Glomerular visceral epithelial cell (primary cell): Measurements from ENCODE around the gene PEMT.

Experiments
- DNase-seq: peaks from one replicate; pipeline ENCODE4 v3.0.0-alpha.2; 2016; ENCODE audit errors: extremely low spot score

Gene PEMT

DNA sequence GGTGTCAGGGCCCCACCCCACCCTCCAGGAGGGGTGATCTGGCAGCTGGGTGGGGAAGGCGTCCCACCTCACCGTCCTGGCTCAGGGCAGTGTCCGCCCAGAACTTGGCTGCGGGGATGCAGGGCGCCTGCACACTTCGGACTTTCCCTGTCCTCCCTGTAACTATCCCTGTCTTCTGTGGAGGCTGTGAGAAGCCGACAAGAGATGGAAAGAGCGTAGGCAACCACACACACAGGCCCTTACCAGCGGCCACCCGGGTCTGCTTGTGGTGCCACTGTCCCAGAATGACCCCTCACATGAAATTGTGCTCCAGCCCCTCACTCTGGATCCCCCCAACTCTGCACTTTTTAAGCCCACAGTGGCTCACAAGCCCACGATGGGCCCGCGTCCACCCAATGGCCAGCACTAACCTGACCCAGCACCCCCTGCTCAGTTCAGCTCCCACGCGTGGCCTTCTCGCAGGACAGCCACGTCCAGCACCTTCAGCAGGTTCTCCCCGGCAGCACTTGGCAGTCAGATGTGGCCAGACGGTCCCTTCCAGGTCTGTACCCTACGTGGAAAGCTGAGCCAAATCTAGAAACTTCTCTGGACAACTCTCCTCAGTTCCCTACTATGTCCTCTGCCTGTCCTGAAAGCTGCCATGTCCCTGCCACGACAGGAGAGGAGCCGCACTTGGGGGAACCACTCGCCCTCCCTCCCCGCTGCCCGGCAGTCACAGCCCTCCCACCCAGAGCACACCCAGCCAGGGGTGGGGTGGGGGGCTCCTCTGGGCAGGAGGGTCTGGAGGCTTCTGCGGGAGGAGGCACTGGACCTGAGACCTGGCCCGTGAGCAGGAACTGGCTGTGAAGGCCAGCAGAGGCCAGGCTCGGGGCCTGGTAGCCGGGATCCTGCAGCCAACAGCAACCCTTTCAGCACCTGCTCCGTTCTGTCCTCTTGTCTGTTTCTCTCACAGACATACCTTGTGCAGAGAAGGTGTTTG, 38.0 kb downstream of the PEMT start:
- DNase-seq: no peak

DNA sequence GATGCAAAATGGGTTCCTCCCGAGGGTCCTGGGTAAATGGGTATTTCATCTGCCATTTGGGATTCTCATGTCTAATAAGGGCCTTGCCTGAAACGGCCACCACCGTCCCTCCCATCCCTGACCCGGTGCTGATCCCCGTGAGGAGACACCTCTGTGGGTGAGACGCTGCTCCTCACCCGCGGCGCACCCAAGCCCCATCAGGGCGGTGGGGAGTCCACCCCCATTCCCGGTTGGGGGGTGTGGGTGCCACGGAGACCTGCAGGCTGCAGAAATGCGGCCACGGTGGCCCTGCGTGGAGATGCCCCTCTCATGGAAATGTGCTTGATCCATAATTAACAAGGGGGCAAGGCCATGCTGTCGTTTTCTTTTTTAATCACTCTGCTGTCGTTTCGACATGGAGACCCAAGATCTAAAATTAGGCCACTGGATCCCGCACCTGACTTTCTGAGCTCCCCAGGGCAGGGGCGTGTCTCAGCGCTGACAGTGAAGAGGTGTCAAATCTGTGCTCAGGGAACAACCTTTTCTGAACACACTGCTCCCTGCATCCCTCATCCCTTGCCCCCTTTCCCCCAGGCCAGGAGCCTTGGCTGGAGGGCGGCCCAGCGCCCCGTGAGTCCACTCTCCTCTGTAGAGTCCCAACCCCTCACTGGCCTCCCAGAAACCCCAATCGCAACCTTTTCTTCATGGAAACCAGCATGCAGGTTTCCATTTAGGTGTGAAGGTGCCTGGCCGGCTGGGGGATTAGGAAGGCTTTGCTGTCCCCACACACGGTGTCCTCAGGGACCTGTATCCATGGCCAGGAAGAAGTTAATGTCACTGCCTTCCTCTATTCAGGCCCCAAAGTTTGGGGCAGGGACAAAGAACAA, 38.9 kb downstream of the PEMT start:
- DNase-seq: no peak

DNA sequence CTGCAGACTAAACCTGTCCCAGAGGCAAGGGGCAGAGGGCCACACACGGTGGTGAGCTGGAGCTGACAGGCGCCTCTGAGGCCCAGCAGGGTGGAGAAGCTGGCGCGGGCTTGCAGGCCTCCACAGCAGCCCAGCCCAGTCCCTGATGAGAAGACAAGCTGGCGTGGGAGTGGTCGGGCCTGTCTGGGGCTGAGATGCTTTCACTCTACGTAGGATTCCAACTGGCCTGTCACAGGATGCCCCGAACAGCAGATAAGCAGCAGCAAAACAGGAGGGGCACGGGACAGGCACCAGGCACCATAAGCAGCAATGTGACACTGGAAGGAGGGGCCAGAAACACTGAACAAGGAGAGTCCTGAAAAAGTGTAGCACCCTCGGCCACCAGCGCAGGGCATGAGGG, 40.1 kb downstream of the PEMT start:
- DNase-seq: no peak

DNA sequence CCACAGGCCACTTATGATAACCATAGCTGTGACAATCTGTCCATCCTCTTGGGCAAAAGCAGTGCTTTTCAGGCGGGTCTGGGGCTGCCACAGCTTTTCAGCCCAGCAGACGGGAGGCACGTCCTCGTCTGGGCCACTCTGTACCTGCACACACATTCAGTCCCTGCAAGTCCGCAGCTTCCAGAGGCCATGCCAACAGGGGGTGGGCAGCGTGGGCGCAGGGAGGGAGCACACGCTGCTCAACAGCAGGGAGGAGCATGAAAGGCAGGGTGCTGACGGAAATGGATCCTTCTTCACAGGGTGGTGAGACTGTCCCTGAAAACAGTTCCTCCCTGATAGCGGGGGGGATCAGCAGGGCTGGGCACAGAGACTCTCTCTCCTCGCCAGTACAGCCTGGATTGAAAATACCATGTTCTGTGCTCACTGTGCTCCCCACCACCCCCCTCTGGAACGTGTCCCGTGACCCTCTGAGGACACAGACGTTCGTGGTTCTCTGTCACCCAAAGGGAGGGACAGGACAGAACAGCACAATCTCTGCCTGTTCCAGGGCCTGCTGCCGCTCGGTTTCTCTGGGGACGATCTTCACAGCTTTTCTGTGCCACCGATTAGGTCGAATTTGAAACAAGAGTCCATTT, 41.7 kb downstream of the PEMT start:
- DNase-seq: no peak

DNA sequence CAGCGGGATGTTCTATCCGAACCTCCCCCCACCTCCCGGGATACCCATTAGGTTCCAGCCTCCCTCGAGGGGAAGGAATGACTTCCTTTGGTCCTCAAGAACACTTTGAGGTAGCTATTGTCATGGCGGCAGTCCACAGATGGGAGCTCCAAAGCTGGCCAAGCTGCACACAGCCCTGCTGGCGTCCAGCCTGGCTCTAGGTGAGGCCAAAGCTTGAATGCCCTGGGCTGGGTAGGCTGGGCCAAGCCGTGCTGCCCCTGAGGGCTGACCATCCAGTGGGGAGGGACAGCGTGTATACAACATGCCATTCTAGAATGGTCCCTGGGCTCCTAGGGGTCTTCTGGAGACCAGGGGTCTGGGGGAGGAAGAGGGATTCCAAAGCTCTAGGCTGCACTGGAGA, 43.5 kb downstream of the PEMT start:
- DNase-seq: no peak

DNA sequence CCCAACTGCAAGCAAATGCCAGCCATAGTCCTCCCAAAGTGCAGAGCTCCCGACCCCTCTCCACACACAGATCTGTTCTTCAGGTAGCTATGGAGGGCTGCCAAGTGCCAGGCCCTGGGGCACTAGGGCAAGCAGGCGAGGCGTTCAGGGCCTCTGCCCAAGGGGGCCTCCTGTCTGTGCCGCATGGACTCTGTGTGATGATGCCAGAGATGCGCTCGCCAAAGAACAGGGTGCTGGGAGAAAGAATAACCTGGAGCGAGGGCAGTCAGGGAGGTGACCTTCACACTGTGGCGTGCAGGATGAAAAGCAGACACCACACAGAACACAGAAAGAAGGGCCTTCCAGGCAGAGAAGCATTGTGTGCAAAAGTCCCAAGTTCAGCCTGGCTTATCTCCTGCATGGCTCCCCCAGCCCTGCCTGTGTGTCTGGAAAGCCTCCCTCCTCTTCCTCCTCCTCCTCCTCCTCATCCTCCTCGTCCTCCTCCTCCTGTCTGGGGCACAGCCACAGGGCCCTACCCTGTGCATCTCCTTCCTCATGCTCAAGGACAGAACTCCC, 44.2 kb downstream of the PEMT start:
- DNase-seq: no peak

DNA sequence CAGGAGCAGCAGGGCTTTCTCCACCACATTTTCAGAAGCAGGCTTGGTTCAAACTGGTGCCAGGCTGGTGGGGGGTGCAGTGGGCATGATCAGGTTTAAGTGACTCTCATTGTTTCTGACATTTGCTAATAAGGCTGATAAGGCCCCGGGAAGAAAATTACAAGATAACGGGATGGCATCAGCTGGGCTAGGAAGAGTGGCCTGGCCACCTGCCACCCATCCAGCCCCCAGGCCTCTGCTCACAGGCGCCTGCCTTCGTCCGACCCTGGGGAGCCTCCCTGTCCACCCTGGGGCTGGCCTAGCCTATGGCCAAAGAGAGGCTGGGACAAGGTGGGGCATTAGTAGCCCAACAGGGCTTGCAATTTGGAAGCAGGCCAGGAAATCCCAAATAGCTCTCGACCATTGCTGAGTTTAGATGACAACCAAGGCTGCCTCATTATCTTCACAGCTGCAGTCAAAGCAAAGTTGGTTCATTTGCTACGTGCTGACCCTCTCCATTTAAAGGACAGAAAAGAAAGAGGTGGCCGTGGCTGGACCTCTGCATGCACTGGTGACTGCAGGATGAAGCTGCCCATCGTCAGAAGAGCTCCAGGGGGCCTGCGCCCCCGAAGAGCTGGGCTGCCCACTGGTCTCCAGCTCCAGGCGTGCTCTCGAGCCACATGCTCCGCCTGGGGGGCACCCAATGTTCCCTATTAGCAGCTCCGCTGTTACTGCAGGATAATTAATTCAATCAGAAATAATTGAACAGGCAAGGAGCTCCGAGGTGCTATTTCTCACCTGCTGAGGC, 44.9 kb downstream of the PEMT start:
- no peak for DNase-seq

DNA sequence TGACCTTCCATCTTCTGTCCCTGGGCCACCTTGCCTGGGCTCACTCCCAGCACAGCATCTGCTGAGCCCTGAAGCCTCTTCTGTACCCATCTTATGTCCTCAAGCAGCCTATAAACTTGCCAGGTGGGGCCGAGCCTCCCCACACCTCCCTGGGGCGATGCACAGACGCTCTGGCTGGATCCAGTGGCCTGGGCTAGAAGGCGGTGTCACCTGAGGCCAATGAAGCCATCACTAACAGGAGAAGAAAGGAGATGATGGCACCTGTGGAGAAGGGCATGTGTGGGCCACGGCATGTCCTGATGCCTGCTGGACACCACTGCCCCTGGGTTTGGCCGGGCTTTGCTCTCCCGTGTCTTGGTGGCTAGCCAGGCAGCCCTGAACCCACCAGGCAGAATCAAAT, 45.5 kb downstream of the PEMT start:
- DNase-seq: no peak

DNA sequence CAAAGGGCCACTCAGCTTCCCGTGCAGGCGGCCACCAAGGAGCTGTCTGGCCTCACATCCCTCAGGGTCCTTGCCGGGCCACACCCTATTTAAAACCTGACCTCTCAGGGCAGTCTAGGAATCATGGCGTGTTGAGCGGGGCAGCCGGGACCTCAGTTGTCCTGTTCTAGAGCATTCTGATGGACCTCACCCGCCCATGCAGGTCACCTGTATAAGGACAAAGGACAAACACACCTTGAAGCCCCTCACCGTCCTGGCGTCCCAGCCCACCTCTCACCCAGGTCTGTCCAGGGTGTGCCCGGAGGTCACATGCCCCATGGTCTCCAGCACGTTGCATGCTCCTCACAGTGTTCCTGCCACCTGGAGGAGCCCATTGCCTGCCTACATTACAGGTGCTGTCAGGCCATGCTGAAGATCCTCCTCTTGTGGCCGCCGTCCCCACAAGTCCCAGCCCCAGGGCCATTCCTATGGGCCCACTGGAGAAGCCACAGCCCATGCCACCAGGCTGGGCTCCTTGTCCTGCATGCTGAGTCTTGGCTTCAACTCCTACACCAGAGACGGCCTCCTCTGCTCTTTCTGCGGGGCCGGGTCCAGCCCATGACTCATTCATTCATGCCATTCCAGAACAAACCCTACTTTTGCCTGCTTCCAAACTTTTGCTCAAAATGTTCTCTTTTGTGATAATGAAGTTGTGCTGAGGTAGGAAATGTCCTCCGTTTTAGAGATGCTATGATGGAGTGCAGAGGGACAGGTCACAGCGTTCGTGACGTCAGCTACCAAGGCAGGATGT, 46.3 kb downstream of the PEMT start:
- DNase-seq: no peak

DNA sequence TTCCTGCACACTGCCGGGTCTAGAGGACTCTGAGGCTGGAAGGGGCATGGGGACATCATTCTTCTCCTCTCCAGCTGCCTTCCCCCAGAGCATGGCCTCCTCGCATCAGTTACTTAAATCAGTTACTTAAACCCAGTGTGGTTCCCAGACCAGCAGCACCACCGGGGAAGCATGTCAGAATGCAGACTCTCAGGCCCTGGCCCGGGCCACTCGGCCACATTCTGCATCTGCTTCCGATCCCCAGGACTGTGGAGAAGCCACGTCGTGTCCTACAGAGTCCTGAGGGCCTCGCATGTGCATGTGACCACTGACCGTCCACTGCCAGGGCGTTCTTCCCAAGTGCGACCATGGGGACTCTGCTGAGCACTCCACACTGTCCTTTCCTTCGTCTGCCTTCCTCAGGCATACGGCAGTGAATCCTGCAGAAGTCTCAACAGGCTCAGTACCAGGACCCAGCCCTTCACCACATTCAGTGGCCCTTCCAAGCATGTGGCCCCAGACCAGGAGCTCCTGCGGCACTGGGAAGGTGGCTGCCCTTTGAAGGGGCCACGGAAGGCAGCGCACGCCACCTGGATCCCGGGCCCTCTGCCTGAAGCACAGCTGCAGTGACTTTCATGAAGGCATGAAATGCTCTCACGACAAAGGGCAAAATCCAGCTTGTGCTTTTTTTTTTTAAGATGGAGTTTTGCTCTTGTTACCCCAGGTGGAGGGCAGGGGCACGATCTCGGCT, 48.4 kb downstream of the PEMT start:
- no peak for DNase-seq

DNA sequence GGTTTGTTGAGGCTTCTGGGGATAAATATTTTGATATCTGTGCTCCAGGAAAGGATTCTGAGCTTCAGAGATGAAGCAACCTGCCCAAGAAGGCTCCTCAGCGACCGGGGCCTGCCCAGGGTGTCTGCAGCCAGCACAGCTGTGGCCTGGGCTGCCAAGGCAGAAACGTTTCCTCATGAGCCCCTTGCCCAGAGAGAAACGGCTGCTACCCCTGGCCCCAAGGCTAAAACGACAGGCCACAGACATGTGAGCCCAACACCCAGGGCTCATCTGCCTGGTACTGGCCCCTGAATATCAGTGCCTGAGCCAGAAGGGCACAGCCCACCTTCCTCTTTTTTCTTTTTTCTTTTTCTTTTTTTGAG, 49.9 kb downstream of the PEMT start:
- no peak for DNase-seq

DNA sequence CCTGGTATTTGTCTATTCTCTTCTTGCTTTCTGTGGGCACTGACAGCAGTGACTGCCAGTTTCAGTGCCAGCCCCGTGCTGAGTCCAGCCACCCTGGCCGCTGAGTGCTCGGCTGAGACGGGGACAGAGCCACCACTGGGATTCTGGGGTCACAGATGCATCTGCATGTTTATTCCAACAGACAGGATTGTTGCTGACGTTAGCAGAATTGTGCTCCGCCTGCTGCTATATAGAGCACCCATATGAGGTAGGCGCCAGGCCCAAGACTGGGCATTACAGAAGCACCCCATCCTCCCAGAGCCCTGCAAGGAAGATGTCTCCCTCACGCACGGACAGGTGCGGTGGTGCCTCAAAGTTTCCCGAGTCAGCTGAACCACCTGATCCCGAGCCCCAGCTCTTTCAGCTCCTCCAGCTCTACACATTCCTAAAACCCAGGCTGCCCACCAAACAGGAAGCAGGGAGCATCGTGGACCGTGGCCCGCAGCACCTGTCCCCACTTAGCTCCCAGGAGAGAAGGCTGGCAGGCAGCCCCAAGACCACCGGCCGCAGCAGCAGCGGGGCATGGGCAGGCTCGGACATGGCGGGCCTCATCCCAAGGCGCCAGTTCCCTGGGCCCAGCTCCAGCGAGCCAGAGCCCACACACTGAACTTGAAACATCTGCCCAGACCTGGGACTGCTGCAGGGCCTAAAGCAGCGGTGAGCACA, 50.4 kb downstream of the PEMT start:
- DNase-seq: no peak

DNA sequence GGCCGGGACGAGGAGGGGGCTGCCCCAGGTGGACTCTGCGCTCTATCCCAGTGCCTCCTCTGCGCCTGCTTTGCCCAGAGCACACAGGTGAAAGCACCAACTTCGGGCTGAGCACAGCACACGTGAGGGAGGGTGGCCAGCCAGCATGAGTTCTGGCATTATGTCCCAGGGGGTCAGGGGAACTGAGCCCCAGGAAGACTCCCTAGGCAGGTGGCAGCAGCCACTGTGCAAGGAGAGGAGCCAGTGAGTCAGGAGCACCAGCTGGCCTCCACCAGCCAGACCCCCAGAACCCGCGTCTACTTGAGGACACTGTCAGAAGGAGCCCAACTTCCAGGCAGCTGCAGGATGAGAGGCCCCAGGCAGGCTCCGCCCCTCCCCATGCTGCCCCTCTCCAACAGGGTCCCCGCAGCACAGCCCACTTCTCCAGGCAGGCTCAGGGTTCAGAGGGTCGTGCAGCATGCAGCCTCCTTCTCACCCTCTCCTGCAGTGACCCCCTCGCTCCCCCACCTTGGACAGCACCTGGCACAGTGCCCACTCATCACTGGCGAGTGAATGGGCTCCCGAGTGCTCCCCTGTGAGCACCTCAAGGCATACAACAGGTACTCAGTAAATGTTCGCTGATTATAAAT, 51.1 kb downstream of the PEMT start:
- DNase-seq: no peak

DNA sequence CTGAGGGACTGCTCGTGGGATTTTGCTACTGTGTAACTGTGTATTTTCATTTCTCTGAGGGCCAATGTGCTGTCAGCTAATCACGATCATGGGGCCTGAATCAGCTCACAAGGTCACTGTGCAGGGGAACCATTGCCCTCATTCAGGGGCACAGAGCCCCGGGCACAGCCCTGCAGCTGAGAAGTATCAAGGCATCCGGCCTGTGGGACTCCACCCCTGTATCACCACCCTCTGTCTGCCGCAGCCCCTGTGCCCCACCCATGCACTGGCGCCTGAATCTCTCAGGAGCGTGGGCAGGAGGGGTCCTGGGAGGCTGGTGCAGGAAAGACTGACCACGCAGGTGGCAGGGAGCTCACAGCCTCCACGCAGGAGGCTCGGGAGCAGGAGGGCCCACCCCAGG, 51.9 kb downstream of the PEMT start:
- DNase-seq: no peak

DNA sequence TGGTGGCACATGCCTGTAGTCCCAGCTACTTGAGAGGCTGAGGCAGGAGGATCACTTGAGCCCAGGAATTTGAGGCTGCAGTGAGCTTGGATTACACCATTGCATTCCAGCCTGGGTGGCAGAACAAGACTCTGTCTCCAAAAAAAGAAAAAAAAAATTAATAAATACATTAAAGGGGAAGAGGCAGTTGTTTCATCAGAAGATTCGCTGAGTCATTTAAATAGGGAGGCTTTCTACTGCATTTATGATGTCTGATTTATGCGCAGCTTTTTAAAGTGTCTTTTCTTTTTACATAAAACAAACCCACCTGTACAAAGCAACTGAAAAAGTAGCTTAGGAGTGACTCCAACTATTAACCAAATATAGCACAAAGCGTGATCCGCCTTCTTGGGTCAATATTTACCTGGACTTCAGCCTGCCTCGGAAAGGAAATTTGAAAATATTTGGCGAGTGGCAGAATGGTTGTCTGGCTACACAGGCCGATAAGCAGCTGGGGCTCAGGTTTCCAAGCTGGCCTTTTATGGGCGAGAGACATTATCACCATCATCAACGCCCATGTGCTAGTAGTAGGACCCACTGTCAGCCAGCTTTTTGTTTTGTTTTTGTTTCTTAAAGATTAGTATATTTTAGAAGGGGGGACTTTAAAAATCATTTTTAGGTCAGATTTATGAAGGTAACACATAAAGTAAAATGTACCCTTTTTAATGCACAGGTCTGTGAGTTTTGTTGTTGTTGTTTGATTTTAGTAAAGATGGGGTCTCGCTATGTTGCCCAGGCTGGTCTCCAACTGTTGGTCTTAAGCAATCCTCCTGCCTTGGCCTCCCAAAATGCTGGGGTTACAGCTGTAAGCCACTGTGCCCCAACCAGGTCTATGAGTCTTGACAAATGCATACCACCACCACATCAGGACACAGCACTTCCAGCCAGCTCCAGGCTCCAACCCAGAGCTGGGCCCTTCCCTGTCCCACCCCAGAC, 52.8 kb downstream of the PEMT start:
- DNase-seq: no peak

DNA sequence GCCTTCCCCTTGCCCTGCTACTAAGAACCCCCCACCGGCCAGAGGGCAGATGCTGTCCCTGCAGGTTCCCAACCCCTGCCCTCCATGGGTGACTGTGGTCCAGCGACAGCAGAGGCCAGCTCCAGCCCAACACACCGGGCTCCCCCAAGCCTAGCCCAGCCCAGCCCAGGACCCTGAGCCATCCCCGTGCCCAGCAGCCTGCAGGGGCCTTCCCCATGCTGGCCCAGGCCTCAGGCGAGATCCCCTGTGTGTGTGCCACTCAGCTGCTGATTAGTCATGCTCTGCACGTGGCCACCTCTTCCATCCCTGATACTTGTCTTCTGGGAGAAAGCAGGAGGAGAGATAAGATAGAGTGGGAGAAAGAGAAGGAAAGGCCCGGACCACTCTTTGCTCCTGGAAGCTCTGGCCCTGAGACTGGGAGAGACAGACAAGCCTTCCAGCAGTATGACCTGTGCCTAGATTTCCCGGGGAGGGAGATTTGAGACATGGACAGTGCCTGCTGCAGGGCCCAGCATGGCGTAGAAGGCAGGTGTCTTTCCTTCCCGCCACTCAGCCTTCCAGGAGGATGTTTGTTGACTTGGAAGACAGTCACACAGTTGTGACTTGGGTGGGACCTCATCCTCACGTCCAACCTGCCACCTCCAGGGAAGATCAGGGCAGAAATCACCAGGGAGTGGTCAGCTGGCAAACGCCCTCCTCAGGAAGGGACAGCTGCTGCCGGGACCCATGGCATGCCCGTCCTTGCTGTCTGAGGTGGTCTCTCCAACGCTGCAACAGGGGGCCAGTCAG, 54.0 kb downstream of the PEMT start:
- DNase-seq: no peak

DNA sequence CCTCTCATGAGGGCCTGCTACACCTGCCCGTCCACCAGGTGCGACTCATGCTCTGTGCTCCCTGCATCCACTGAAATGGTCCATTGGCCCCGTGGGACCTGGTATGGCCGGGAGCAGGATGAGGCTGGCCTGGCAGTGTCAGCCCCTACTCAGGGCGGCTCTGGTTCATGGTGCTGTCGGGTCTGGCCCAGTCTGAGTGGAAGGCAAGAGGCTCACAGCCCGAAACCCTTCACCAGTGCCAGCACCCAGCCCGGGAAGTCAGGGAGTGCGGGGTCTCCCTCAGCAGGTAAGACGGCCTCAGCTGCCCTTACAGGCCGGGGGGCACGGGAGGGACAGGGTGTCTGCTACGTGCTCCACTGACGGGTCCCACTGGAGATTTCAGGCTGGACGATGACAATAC, 54.8 kb downstream of the PEMT start:
- DNase-seq: no peak
